HG03575 (cell line): Measurements from ENCODE around the gene LDB2.

Experiments used
- ATAC-seq: cut with Tn5 transposase; IDR thresholded peaks from one replicate; pipeline ENCODE4 v1.9.1; 2021; ENCODE audit not compliant: unreplicated experiment, insufficient number of reproducible peaks, low FRiP score; ENCODE audit errors: extremely low read depth

The LDB2 gene

GRCh38 chr4:16889945-16890344 is 8.5 kb downstream of the LDB2 start:
- ATAC-seq: no peak

GRCh38 chr4:16887887-16888286 is 10.6 kb downstream of the LDB2 start:
- ATAC-seq: no peak

- ATAC-seq: no peak
Observed at GRCh38 chr4:16884673-16885460, 13.6 kb downstream of the LDB2 start.

- no peak for ATAC-seq
Observed at GRCh38 chr4:16883806-16884205, 14.6 kb downstream of the LDB2 start.

GRCh38 chr4:16881151-16881884 is 17.1 kb downstream of the LDB2 start:
- ATAC-seq: no peak

- ATAC-seq: no peak
Observed at GRCh38 chr4:16875487-16875886, 23.0 kb downstream of the LDB2 start.

GRCh38 chr4:16869594-16870245 is 28.7 kb downstream of the LDB2 start:
- ATAC-seq: no peak

- ATAC-seq: no peak
Observed at GRCh38 chr4:16868674-16869073, 29.8 kb downstream of the LDB2 start.

- no peak for ATAC-seq
Observed at GRCh38 chr4:16867827-16868226, 30.6 kb downstream of the LDB2 start.

GRCh38 chr4:16866974-16867373 is 31.5 kb downstream of the LDB2 start:
- no peak for ATAC-seq

- no peak for ATAC-seq
Observed at GRCh38 chr4:16865897-16866283, 32.6 kb downstream of the LDB2 start.

- no peak for ATAC-seq
Observed at GRCh38 chr4:16865209-16865896, 33.1 kb downstream of the LDB2 start.

- no peak for ATAC-seq
Observed at GRCh38 chr4:16864199-16864598, 34.2 kb downstream of the LDB2 start.

- ATAC-seq: no peak
Observed at GRCh38 chr4:16862697-16863096, 35.7 kb downstream of the LDB2 start.

GRCh38 chr4:16860516-16860915 is 37.9 kb downstream of the LDB2 start:
- no peak for ATAC-seq

- no peak for ATAC-seq
Observed at GRCh38 chr4:16859031-16859430, 39.4 kb downstream of the LDB2 start.

- ATAC-seq: no peak
Observed at GRCh38 chr4:16858275-16858752, 40.1 kb downstream of the LDB2 start.

GRCh38 chr4:16857425-16857824 is 41.0 kb downstream of the LDB2 start:
- ATAC-seq: no peak

- no peak for ATAC-seq
Observed at GRCh38 chr4:16853640-16854039, 44.8 kb downstream of the LDB2 start.
